AG04449 (cell line): Measurements from ENCODE around the gene CDK14.

ENCODE experiments used
- CTCF ChIA-PET: fragments of 350-600 bp; formaldehyde crosslinking; extraction: SDS; loops from one replicate; lab custom pipeline; 2021; ENCODE audit warnings: antibody characterized with exemption; lab: Yijun Ruan, JAX
- POLR2A ChIA-PET: fragments of 400-600, 350-600 bp; formaldehyde crosslinking; extraction: SDS; loops from one replicate; lab custom pipeline; 2020; ENCODE audit warnings: antibody characterized with exemption, inconsistent platforms; lab: Yijun Ruan, JAX
- DNase-seq: peaks from one replicate; pipeline ENCODE4 v3.0.0-alpha.2; 2010; ENCODE audit warnings: low read depth, low spot score
- H3K4me3 ChIP-seq: 2 replicates; pipeline ENCODE4 v1.5.1; 2011; ENCODE audit warnings: low read depth, mild to moderate bottlenecking, control low read depth, low read length
- TF ChIP-seq, protein P1 (sequence below): IDR thresholded peaks from one replicate; pipeline ENCODE4 v1.5.1; 2011; ENCODE audit warnings: mild to moderate bottlenecking, moderate library complexity, low read length, control low read depth, inconsistent platforms; ENCODE audit not compliant: insufficient read depth; ENCODE audit errors: missing control alignments

Gene CDK14

GRCh38 chr7:90894122-90894521 is 298.0 kb downstream of the CDK14 start:
- TF ChIP-seq, protein P1, sequence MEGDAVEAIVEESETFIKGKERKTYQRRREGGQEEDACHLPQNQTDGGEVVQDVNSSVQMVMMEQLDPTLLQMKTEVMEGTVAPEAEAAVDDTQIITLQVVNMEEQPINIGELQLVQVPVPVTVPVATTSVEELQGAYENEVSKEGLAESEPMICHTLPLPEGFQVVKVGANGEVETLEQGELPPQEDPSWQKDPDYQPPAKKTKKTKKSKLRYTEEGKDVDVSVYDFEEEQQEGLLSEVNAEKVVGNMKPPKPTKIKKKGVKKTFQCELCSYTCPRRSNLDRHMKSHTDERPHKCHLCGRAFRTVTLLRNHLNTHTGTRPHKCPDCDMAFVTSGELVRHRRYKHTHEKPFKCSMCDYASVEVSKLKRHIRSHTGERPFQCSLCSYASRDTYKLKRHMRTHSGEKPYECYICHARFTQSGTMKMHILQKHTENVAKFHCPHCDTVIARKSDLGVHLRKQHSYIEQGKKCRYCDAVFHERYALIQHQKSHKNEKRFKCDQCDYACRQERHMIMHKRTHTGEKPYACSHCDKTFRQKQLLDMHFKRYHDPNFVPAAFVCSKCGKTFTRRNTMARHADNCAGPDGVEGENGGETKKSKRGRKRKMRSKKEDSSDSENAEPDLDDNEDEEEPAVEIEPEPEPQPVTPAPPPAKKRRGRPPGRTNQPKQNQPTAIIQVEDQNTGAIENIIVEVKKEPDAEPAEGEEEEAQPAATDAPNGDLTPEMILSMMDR, result no peak
- H3K4me3 ChIP-seq, result no peak overlapping the region
- DNase-seq, result no peak
- ChIA-PET POLR2A (no interaction called here), CTCF (no interaction called here)

DNA sequence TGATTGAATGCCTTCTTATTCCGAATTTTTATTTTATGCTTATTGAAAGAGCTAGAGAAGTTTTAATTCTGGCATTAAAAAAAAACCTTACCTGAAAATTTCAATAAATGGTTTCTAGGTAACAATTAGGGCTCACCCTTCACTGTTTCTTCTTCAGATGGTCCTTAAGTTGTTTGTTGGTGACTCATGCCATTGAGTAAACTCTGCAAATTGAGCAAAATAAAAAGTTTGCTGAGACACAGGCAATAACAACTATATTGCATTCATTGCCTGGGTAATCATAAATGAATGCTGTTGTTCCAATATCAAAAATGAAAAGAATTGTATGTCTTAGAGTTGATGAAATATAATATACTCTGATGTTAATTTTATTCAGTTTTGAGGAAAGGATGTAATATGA is 300.3 kb downstream of the CDK14 start:
- ChIA-PET CTCF (no interaction called here), POLR2A (no interaction called here)
- H3K4me3 ChIP-seq, result no peak overlapping the region
- DNase-seq, result no peak
- TF ChIP-seq, protein P1, result no peak

- no peak for DNase-seq
- POLR2A ChIA-PET, result no interaction called here
- CTCF ChIA-PET, result no interaction called here
- TF ChIP-seq, protein P1, result no peak
- no peak overlapping the region for H3K4me3 ChIP-seq
Observed at GRCh38 chr7:90897961-90898469, 301.9 kb downstream of the CDK14 start.

GRCh38 chr7:90900628-90901356 is 304.7 kb downstream of the CDK14 start:
- TF ChIP-seq, protein P1, result no peak
- CTCF ChIA-PET, result no interaction called here
- DNase-seq, result no peak
- POLR2A ChIA-PET, result no interaction called here
- no peak overlapping the region for H3K4me3 ChIP-seq

GRCh38 chr7:90903841-90904240 is 307.7 kb downstream of the CDK14 start:
- H3K4me3 ChIP-seq, result no peak overlapping the region
- CTCF ChIA-PET, result no interaction called here
- DNase-seq, result no peak
- POLR2A ChIA-PET, result no interaction called here
- TF ChIP-seq, protein P1, result no peak

DNA sequence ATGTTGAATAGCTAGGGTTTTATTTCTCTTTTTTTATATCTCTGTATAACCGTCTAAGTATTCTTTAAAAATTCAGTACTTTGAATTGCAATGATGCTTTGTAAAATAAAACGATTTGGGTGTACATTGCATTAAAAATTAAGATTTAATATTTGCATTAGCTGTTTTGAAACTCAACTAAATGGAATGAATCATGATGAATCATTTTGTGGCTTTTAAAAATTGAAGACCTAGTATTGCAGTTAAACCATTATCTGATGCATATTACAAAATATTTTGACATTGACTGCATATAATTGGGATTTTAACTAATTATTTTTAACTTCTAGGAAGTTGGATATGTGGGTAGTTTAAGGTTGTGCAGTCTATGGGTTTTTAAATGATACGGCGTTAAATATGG is 314.0 kb downstream of the CDK14 start:
- DNase-seq, result no peak
- CTCF ChIA-PET, result interaction anchor here (1.6 kb wide), 1 partner anchor 19 kb away, joined by 3 read pairs; no protein-coding TSS in a partner anchor
- POLR2A ChIA-PET, result no interaction called here
- TF ChIP-seq, protein P1, result no peak
- no peak overlapping the region for H3K4me3 ChIP-seq
